ENCODE data around the gene CSGALNACT2. TPM values are rescaled to one million over a fixed set of nuclear protein-coding genes. Genes with fewer than 3 reads are reported as not detected.
"Not testable (repeated sequence)": the region's sequence is repeated elsewhere in the genome, so short reads cannot be mapped to it uniquely, and the experiment has no call there.

The CSGALNACT2 gene
- total RNA-seq, 1 donor from 2014 or later: 10.4 TPM

DNA sequence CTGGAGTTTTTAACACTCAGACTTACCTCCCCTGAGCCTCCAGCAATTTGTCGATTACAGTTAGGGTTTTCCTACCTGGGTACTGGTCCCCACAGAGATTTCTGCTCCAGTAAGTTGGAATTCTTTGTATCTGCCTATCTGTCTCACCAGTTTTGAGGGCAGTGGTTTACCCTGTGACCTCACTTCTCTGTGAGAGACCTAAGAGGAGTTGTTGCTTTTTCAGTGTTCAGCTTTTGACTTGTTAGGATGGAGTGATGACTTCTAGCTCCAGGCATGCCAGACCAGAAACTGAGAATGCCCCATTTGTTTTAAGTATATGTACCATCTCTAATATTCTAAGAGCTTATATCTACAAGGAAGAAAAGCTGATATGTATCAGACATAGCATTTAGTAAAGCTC is 42.9 kb downstream of the CSGALNACT2 start:
- no peak overlapping the region for H3K4me3 ChIP-seq (ENCODE audit: low read depth, low read length)
- no peak for DNase-seq (ENCODE audit: low read depth)
- TF ChIP-seq, protein P1, sequence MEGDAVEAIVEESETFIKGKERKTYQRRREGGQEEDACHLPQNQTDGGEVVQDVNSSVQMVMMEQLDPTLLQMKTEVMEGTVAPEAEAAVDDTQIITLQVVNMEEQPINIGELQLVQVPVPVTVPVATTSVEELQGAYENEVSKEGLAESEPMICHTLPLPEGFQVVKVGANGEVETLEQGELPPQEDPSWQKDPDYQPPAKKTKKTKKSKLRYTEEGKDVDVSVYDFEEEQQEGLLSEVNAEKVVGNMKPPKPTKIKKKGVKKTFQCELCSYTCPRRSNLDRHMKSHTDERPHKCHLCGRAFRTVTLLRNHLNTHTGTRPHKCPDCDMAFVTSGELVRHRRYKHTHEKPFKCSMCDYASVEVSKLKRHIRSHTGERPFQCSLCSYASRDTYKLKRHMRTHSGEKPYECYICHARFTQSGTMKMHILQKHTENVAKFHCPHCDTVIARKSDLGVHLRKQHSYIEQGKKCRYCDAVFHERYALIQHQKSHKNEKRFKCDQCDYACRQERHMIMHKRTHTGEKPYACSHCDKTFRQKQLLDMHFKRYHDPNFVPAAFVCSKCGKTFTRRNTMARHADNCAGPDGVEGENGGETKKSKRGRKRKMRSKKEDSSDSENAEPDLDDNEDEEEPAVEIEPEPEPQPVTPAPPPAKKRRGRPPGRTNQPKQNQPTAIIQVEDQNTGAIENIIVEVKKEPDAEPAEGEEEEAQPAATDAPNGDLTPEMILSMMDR (conservative IDR thresholded peaks at IDR 0.05; ENCODE audit: low read depth, low read length): no peak

DNA sequence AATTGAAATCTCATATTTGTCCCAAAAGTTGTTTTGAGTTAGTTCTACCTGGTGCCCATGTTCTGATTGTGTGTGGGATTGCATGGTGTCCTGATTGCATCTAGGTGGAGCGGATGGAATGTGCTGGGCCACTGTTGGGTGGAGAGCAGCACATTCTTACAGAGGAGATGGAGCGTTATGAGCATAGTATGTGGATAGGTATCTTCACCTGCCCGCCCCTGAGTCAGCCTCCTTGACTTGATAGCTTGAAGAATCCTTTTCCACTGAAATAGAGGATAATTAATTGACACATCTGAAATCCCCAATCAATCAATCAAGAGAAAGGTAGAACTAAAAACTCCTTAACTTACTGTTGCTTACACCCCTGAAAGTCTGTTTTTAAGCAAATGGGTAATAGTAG is 45.5 kb downstream of the CSGALNACT2 start:
- DNase-seq (ENCODE audit: low read depth); H3K4me3 ChIP-seq (ENCODE audit: low read depth, low read length): not testable (repeated sequence)

- H3K4me3 ChIP-seq (ENCODE audit: low read depth, low read length): no peak overlapping the region
- TF ChIP-seq, protein P1 (conservative IDR thresholded peaks at IDR 0.05; ENCODE audit: low read depth, low read length): no peak
- no peak for DNase-seq (ENCODE audit: low read depth)
Measured at GRCh38 chr10:43186150-43186549, 47.9 kb downstream of the CSGALNACT2 start.

- TF ChIP-seq, protein P1 (conservative IDR thresholded peaks at IDR 0.05; ENCODE audit: low read depth, low read length): no peak
- no peak for DNase-seq (ENCODE audit: low read depth)
Measured at GRCh38 chr10:43187213-43187612, 49.0 kb downstream of the CSGALNACT2 start.

GRCh38 chr10:43188702-43189101 is 50.5 kb downstream of the CSGALNACT2 start:
- no peak overlapping the region for H3K4me3 ChIP-seq (ENCODE audit: low read depth, low read length)
- TF ChIP-seq, protein P1 (conservative IDR thresholded peaks at IDR 0.05; ENCODE audit: low read depth, low read length): no peak
- no peak for DNase-seq (ENCODE audit: low read depth)

More at GRCh38 chr10:43187213-43187612, 49.0 kb downstream of the CSGALNACT2 start:
- H3K4me3 ChIP-seq (ENCODE audit: low read depth, low read length): no peak overlapping the region

- DNase-seq (ENCODE audit: low read depth): no peak
- H3K4me3 ChIP-seq (ENCODE audit: low read depth, low read length): no peak overlapping the region
- TF ChIP-seq, protein P1 (conservative IDR thresholded peaks at IDR 0.05; ENCODE audit: low read depth, low read length): no peak
Measured at GRCh38 chr10:43190289-43190688, 52.0 kb downstream of the CSGALNACT2 start.

DNA sequence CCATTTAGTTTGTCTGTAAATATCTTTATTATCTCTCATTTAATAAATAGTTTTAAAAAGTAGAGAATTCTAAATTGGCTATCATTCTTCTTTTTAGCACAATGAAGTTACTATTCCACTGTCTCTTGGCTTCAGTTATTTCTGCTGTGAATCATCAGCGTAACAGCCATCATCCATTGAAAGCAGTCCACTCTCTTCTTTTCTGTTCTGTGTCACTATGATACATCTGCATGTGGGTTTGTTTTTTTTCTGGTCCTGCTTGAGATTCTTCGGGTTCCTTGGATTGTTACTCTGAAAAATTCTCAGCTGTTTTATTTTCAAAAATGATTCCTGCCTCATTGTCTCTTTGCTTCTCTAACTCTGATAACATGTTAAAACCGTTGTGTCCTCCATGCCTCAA is 52.5 kb downstream of the CSGALNACT2 start:
- DNase-seq (ENCODE audit: low read depth): no peak
- TF ChIP-seq, protein P1 (conservative IDR thresholded peaks at IDR 0.05; ENCODE audit: low read depth, low read length): no peak
- no peak overlapping the region for H3K4me3 ChIP-seq (ENCODE audit: low read depth, low read length)

Measured in epithelial cell of proximal tubule (primary cell).